ENCODE results near the gene AQP7. TPM values are rescaled to one million over a fixed set of nuclear protein-coding genes. Genes with fewer than 3 reads are reported as not detected.

Gene AQP7
- polyA plus RNA-seq, 1 of the 3 experiments (the other 2 are of a cell fraction): 0.05 TPM

GRCh38 chr9:33350310-33350709, 52.1 kb downstream of the AQP7 start:
- peak overlapping the region in 1 of 2 experiments; percentile 75; a peak in 2 of 4 replicates for H3K27ac ChIP-seq (ENCODE audit: low read depth in 2 of 2, low read length in 1 of 2)

DNA sequence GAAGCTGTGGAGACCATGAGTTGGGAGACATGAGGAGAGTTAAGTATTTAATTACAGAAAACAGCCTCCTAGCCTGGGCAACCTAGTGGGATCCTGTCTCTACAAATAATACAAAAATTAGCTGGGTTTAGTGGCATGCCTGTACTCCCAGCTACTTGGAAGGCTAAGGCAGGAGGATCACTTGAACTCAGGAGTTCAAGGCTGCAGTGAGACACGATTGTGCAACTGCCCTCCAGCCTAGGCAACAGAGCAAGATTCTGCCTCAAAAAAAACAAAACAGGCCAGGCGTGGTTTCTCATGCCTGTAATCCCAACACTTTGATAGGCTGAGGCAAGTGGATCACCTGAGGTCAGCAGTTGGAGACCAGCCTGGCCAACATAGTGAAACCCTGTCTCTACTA, 52.6 kb downstream of the AQP7 start:
- 66% methylated on average over 2 of the region's 2 CpGs for WGBS (ENCODE audit: low lambda C conversion rate)
- peak overlapping the region in 1 of 2 experiments; percentile 75; a peak in 2 of 4 replicates for H3K27ac ChIP-seq (ENCODE audit: low read depth in 2 of 2, low read length in 1 of 2)
- no peak overlapping the region for H3K4me2 ChIP-seq
- H3K9ac ChIP-seq: no peak overlapping the region
- no peaks in the 10 kb centered on the region for H3K79me2 ChIP-seq (ENCODE audit: insufficient read depth)
- no peaks in the 10 kb centered on the region for H4K20me1 ChIP-seq (ENCODE audit: insufficient read depth)
- no peaks in the 10 kb centered on the region for H3K9me2 ChIP-seq
- H3K4me1 ChIP-seq (ENCODE audit: control insufficient read depth in 1 of 2, insufficient read depth in 2 of 2, low read depth in 1 of 2, low read length in 1 of 2): peaks cover 0 to 3% of the 10 kb centered on the region in 2 experiments; a peak in 1 of 4 replicates
- DNase-seq: no peak
- H3F3A ChIP-seq (replicated peaks; ENCODE audit: insufficient read depth): peaks cover 6% of the 10 kb centered on the region
- H2AFZ ChIP-seq (ENCODE audit: low read depth): no peak overlapping the region
- H3K4me3 ChIP-seq (ENCODE audit: low read depth in 2 of 2, low read length in 1 of 2): no peak overlapping the region
- TF ChIP-seq, protein P1, sequence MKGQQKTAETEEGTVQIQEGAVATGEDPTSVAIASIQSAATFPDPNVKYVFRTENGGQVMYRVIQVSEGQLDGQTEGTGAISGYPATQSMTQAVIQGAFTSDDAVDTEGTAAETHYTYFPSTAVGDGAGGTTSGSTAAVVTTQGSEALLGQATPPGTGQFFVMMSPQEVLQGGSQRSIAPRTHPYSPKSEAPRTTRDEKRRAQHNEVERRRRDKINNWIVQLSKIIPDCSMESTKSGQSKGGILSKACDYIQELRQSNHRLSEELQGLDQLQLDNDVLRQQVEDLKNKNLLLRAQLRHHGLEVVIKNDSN (IDR thresholded peaks at IDR 0.05; ENCODE audit: borderline replicate concordance, low read depth): no peak
- no peak for TF ChIP-seq YY1 (IDR thresholded peaks at IDR 0.05; ENCODE audit: low read depth)
- no peak for TF ChIP-seq NRF1 (IDR thresholded peaks at IDR 0.05; ENCODE audit: low read depth, low read length)
- TF ChIP-seq, protein P2, sequence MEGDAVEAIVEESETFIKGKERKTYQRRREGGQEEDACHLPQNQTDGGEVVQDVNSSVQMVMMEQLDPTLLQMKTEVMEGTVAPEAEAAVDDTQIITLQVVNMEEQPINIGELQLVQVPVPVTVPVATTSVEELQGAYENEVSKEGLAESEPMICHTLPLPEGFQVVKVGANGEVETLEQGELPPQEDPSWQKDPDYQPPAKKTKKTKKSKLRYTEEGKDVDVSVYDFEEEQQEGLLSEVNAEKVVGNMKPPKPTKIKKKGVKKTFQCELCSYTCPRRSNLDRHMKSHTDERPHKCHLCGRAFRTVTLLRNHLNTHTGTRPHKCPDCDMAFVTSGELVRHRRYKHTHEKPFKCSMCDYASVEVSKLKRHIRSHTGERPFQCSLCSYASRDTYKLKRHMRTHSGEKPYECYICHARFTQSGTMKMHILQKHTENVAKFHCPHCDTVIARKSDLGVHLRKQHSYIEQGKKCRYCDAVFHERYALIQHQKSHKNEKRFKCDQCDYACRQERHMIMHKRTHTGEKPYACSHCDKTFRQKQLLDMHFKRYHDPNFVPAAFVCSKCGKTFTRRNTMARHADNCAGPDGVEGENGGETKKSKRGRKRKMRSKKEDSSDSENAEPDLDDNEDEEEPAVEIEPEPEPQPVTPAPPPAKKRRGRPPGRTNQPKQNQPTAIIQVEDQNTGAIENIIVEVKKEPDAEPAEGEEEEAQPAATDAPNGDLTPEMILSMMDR (IDR thresholded peaks at IDR 0.05): no peak
- TF ChIP-seq SMC3 (IDR thresholded peaks at IDR 0.05; ENCODE audit: low read depth, low read length): no peak
- no peak for TF ChIP-seq REST (IDR thresholded peaks at IDR 0.05; ENCODE audit: low read depth, low read length)
- TF ChIP-seq EP300 (IDR thresholded peaks at IDR 0.05; ENCODE audit: borderline replicate concordance in 1 of 2, low read depth in 1 of 2, low read length in 1 of 2): no peak
- TF ChIP-seq, protein P3, sequence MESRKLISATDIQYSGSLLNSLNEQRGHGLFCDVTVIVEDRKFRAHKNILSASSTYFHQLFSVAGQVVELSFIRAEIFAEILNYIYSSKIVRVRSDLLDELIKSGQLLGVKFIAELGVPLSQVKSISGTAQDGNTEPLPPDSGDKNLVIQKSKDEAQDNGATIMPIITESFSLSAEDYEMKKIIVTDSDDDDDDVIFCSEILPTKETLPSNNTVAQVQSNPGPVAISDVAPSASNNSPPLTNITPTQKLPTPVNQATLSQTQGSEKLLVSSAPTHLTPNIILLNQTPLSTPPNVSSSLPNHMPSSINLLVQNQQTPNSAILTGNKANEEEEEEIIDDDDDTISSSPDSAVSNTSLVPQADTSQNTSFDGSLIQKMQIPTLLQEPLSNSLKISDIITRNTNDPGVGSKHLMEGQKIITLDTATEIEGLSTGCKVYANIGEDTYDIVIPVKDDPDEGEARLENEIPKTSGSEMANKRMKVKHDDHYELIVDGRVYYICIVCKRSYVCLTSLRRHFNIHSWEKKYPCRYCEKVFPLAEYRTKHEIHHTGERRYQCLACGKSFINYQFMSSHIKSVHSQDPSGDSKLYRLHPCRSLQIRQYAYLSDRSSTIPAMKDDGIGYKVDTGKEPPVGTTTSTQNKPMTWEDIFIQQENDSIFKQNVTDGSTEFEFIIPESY (IDR thresholded peaks at IDR 0.05; ENCODE audit: borderline replicate concordance, low read depth): no peak
- TF ChIP-seq TEAD4 (IDR thresholded peaks at IDR 0.05; ENCODE audit: borderline replicate concordance, insufficient read depth): no peak
- ChIA-PET POLR2A (no interaction called here), CTCF (no interaction called here)
- no peaks in the 10 kb centered on the region for H3K9me3 ChIP-seq
- peaks cover 32 to 39% of the 10 kb centered on the region in 2 experiments for H3K36me3 ChIP-seq (replicated peaks in 1 of 2; ENCODE audit: control insufficient read depth in 1 of 2, insufficient read depth in 2 of 2, low read length in 1 of 2)
- H3K27me3 ChIP-seq (ENCODE audit: insufficient read depth): no peaks in the 10 kb centered on the region

More at GRCh38 chr9:33350310-33350709, 52.1 kb downstream of the AQP7 start:
- Histone ChIP-seq H3K27me3 (ENCODE audit: insufficient read depth) (no peaks in the 10 kb centered on the region), H3K4me3 (ENCODE audit: low read depth in 2 of 2, low read length in 1 of 2) (no peak overlapping the region), H3F3A (replicated peaks; ENCODE audit: insufficient read depth) (peaks cover 6% of the 10 kb centered on the region), H3K4me2 (no peak overlapping the region), H3K79me2 (ENCODE audit: insufficient read depth) (no peaks in the 10 kb centered on the region), H2AFZ (ENCODE audit: low read depth) (no peak overlapping the region), H3K9ac (peak overlapping the region; percentile 9; the same call in 1 of the 2 replicates), H3K36me3 (replicated peaks in 1 of 2; ENCODE audit: control insufficient read depth in 1 of 2, insufficient read depth in 2 of 2, low read length in 1 of 2) (peaks cover 33% of the 10 kb centered on the region in 2 experiments), H4K20me1 (ENCODE audit: insufficient read depth) (no peaks in the 10 kb centered on the region), H3K9me2 (no peaks in the 10 kb centered on the region), H3K4me1 (ENCODE audit: control insufficient read depth in 1 of 2, insufficient read depth in 2 of 2, low read depth in 1 of 2, low read length in 1 of 2) (peaks cover 0 to 3% of the 10 kb centered on the region in 2 experiments; a peak in 1 of 4 replicates), H3K9me3 (no peaks in the 10 kb centered on the region)
- no peak for DNase-seq
- POLR2A ChIA-PET: interaction anchor here (1.1 kb wide), 1 partner anchor 28 kb away, joined by 3 read pairs; no protein-coding TSS in a partner anchor
- 50% methylated on average over 2 of the region's 2 CpGs for WGBS (ENCODE audit: low lambda C conversion rate)
- CTCF ChIA-PET: interaction anchor here (1.4 to 1.5 kb wide), 2 partner anchors 24 to 65 kb away, joined by 4 to 5 read pairs; no protein-coding TSS in a partner anchor
- TF ChIP-seq FOSL2 (IDR thresholded peaks at IDR 0.05; ENCODE audit: borderline replicate concordance, low read depth): no peak

Measured in SK-N-SH (cell line).